GM19467 (cell line): ENCODE results near the gene FAM131B.
"Not testable (repeated sequence)": the region's sequence is repeated elsewhere in the genome, so short reads cannot be mapped to it uniquely, and the experiment has no call there.

Source experiments
- ATAC-seq: cut with Tn5 transposase; IDR thresholded peaks from one replicate; pipeline ENCODE4 v1.9.1; 2021; ENCODE audit warnings: mild to moderate bottlenecking, moderate library complexity; ENCODE audit not compliant: unreplicated experiment

Gene FAM131B

GRCh38 chr7:143362131-143363015 lies at the start of gene FAM131B:
TSS of gene FAM131B (minus strand) at chr7:143362713. CDS start at chr7:143362603, 110 bp downstream.
- ATAC-seq: no peak

DNA sequence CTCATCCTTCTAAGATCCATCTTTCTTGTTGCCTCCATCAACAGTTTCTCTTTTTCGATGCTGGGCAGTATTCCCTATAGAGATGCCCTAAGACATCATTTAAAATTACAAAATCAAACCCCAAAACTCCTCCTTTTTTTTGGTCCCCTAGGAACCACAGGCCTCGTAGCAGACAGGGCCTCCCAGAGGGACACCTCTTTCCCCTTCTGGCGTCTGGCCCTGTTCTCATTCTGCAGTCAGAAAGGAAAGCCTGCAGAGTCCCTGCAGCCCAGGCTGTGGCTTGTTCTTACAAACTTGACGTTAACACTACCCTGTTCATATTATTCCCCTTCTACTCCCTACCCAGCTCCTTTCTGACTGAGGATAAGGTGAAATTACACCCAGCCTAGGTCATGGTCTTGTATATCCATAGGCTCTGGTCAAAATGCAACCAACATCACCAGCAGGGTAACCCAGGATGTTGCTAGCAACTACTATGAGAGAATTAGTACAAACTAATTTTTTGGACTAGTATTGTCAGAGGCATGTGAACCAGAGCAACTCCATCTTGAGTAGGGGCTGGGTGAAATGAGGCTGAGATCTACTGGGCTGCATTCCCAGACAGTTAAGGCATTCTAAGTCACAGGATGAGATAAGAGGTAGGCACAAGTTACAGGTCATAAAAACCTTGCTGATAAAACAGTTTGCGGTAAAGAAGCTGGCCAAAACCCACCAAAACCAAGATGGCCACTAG lies 49.6 kb upstream of the FAM131B start:
- ATAC-seq: no peak

GRCh38 chr7:143410521-143411004 lies 48.0 kb upstream of the FAM131B start:
- no peak for ATAC-seq

DNA sequence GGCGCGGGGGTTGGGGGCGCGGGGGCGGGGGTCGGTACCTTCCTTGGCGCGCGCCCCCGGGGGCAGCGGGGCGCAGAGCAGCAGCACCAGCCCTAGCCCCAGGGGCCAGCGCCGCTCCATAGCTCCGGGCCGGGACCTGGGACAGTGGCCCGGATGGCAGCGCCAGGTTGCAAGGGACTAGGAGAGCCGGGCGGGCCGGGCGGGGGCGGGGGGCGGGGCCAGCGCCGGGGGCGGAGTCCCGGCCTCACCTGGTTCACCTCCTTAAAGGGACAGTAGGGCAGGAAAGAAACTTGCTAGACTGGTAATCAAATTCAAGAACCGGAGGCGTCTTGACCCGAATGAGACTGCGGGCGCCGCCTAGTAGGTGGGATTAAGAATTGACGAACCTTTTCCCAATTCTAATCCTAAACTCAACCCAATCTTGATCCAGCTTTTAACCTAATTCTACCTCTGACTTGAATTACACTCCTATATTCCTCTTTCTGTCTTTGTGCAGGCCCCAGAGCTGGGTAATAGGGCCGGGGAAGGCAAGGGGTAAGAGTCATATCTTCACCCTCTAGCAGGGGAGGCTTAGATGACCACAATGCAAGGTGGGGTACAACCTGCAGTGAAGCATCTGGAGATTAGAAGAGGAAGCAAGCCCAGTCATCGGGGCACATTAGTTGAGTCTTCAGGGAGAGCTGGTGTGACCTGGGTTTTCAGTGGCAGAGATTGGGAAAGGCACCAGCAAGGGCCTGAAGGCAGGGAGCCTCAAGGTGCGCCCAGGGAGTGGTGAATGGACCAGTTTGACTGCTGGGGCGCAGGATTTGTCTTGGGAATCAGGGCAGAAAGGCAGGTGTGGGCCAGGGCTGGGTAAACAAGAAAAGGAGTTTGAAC lies 46.4 kb upstream of the FAM131B start, which contains the start of gene EPHA1:
TSS of gene EPHA1 (minus strand) at position 171 of the 876 bp plus-strand sequence. CDS start at position 120, 51 bp downstream.
- no peak for ATAC-seq

DNA sequence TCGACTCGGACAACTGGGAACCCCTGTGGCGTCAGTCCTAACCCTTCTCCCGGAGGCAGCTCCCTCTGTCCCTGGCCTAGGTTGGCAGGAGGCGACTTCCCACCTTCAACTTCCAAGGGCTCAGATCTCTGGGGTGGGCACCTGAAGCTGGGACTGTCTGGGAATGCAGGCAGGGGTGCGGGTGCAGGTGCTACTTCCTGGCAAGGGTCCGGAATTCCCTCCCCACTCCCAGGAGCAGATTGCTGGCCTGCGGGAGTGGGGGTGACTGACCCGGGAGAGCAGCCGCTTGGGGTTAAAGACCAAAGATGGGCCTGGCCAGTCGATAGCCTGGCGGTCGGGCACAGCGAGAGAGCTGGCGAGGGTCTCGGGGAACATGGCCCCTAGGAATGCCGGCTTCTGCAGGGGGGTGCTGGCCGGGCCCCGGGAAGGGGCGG lies 45.8 kb upstream of the FAM131B start:
- ATAC-seq: no peak

DNA sequence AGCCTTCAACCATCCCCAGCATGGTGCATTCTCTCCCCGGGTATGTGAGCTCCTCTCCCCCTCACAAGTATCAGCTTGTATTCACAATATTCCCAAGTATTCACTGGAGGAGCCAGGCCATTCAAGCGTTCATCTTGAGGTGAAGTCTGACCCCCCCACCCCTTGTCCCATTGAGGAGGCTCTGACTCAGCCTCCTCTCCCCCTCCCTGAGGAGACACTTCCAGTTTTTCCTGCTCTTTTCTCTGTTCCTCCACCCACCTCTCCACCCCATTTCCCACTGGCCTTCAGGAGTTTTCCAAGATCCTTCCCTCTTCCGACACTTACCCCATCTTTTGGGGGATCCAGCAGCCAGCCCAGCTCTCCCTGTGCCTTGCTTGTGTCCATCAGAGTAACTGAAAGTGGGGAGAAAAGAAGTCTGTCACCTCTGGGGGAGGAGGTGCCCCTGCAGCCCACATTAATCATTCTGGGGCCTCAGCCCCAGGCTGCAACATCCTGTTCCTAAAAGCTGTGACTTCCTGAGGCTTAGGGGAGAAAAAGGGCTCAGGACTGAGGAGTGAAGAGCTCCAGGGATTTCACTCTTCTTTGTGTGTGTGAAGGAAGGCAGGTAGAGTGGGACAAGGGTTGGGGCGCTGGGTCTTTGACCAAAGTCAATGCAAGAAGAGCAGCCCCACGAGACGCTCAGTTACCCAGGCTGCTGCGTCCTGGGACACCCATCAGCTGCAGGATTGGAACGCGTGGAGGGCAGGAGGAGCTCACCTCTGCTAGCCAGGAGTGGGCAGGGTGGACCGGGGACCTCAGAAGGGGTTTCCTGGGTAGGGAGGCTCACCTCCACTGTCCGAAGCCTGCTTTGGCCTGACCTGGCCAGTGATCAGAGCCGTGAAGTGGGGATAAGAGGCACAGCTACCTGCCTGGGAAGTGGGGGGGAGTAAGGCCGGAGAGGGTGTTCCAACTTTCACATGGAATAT lies 45.1 kb upstream of the FAM131B start:
- no peak for ATAC-seq

DNA sequence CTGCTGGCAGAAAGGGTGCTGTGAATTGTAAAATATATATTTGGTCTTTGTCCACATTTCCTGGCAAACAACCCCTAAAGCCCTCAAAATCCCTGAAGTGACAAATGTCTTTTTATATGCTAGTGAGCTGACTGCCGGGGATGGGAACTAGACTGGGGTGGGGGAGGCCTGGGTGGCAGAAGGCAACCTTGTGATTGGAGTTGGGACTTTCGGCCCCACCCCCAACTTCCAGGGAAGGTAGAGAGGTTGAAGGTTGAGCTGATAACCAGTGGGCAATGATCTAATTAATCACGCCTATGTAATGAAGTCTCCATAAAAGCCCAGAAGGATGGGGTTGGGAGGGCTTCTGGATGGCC lies 43.5 kb upstream of the FAM131B start:
- ATAC-seq: no peak

GRCh38 chr7:143405173-143406001 lies 42.9 kb upstream of the FAM131B start:
- ATAC-seq: no peak

- ATAC-seq: not testable (repeated sequence)
These were observed 39.7 kb upstream of the FAM131B start for GRCh38 chr7:143402233-143402632.

DNA sequence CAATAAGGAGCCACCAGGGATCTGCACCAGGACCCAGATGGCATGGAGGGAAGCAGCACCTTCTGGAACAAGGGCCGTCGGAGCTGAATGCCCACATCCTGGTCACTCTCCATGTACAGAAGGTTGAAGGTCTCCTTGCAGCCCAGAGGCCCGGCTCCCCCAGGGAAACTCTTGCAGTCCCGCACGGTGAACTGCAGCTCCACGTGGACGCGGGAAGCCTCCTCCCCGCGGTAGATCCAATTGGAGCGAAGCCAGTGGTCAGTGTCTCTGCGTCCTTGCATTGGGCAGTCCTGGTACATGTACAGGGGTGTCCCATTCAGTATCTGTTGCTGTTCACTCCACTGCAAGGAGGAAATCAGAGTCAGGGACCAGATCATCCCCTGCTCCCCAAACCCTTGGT lies 38.8 kb upstream of the FAM131B start:
- ATAC-seq: no peak

DNA sequence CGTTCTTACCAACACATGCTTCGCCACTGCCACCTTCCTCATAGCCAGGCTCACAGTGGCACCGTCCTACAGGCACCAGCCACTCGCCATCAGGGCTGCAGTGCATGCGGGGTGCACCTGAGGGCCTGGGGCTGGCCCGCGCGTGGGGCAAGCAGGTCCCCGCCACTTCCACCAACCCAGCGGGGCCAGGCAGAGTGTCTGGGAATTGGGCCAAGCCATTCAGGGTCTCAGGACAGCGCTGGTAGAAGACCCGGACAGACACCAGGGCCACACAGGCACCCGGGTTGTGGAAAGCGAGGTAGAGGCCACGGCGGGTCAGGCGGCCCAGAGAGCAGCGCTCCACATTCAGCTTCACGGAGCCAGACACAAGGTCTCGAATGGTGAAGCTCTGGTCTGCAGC lies 37.1 kb upstream of the FAM131B start:
- no peak for ATAC-seq

GRCh38 chr7:143399151-143399550 lies 36.6 kb upstream of the FAM131B start:
- no peak for ATAC-seq

DNA sequence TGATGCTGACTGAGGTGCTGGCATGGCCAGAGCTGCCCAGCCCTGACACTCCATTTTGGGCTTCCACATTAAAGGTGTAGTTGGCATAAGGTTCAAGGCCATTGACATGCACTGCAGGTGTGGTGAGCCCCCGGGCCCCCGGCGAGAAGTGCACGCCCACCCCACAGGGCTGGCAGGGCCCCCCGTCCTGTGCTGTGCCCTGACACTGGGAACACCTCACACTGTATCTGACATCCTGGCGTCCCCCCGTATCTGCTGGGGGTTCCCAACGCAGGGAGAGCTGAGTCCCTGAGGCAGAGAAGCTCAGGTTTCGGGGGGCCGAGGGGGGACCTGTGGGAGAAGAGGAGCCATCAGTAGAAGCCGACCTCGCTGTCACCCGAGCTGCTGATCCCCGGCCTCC lies 36.1 kb upstream of the FAM131B start:
- ATAC-seq: no peak

- ATAC-seq: no peak
These were observed 35.4 kb upstream of the FAM131B start for GRCh38 chr7:143397710-143398530.

- ATAC-seq: no peak
These were observed 34.4 kb upstream of the FAM131B start for GRCh38 chr7:143396625-143397556.

DNA sequence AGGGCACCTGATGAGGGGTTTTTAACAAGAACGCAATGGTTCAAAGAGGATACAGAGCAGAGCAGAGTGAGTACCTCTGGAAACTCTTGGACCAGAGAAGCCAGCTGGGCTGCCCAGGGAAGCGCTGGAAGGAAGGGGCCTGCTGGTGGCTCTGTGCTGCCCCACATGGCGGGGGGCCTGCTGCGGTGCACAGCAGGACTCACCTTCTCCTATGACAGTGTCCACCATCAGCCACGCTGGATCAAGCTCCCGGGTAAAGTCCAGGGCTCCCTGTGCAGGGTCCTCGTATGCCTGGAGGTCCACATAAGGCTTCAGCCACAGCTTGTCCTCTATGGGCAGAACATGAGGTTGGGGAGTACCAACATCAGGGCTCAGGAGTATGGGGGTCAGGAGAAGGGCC lies 33.7 kb upstream of the FAM131B start:
- no peak for ATAC-seq
